Measurements from ENCODE around the gene CFAP100.

DNA sequence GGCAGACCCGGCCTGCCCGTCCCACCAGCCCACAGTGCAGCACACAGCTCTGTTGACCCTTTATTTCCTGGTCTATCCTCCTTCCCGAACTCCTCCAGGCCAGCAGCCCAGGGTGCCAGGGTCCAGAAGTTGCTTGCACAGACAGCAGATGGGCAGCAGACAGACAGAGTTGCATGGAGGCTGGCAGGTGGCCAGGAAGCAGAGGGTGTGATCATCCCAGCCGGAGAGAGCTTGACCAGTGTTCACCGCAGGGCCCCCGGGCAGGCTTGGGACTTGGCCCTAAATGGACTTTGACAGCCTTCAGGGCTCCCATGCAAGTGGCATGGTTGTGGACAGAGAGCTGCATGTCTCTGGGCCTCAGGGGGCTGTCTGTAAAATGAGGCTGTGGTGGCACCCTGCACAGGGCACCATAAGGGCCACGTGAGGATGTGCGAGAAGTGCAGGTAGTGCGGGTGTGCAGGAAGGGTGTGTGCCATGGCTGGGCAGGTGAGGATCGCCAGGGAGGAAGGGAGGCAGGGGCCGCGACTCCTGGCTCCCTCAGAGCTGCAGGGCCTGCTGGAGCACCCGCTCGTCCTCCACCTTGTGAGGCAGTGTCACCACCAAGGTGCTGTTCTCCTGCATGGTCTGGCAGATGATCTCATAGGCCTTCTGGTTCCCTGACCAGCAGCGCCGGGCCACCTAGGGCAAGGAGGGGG, 87.2 kb downstream of the CFAP100 start:
- no peak for TF ChIP-seq POLR2A (IDR thresholded peaks at IDR 0.05; ENCODE audit: low read depth, low read length)
- no peak for TF ChIP-seq POLR2AphosphoS5 (IDR thresholded peaks at IDR 0.05; ENCODE audit: low read depth, low read length)
- no peak for TF ChIP-seq TAF1 (IDR thresholded peaks at IDR 0.05; ENCODE audit: borderline replicate concordance, low read depth, low read length)

Measured in GM12892 (cell line).